Hematopoietic multipotent progenitor cell treated with erythropoietin and hydrocortisone succinate and interleukin-3 and kit ligand, for 8 days (in vitro differentiated cells): ENCODE results near the gene C20orf144.
A peak's percentile ranks its signal among the peaks of the same experiment; 100 is the strongest.
"Not testable (repeated sequence)": the region's sequence is repeated elsewhere in the genome, so short reads cannot be mapped to it uniquely, and the experiment has no call there.

Source experiments
- DNase-seq: peaks from one replicate; pipeline ENCODE4 v3.0.0-alpha.2; 2015

The C20orf144 gene

DNA sequence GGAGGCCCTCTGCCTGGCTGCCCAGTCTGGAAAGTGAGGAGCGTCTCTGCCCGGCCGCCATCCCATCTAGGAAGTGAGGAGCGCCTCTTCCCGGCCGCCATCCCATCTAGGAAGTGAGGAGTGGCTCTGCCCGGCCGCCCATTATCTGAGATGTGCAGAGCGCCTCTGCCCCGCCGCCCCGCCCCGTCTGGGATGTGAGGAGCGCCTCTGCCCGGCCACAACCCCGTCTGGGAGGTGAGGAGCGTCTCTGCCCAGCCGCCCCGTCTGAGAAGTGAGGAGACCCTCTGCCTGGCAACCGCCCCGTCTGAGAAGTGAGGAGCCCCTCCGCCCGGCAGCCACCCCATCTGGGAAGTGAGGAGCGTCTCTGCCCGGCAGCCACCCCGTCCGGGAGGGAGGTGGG, 36.8 kb downstream of the C20orf144 start:
- DNase-seq, result not testable (repeated sequence)

DNA sequence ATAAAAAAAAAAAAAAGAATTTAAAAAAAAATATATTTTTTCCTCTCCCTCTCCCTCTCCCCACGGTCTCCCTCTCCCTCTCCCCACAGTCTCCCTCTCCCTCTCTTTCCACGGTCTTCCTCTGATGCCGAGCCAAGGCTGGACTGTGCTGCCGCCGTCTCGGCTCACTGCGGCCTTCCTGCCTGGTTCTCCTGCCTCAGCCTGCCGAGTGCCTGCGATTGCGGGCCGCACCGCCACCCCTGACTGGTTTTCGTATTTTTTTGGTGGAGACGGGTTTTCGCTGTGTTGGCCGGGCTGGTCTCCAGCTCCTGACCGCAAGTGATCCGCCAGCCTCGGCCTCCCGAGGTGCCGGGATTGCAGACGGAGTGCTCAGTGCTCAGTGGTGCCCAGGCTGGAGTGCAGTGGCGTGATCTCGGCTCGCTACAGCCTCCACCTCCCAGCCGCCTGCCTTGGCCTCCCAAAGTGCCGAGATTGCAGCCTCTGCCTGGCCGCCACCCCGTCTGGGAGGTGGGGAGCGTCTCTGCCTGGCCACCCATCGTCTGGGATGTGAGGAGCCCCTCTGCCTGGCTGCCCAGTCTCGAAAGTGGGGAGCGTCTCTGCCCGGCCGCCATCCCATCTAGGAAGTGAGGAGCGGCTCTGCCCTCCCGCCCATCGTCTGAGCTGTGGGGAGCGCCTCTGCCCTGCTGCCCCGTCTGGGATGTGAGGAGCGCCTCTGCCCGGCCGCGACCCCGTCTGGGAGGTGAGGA, 38.7 kb downstream of the C20orf144 start:
- not testable (repeated sequence) for DNase-seq

DNA sequence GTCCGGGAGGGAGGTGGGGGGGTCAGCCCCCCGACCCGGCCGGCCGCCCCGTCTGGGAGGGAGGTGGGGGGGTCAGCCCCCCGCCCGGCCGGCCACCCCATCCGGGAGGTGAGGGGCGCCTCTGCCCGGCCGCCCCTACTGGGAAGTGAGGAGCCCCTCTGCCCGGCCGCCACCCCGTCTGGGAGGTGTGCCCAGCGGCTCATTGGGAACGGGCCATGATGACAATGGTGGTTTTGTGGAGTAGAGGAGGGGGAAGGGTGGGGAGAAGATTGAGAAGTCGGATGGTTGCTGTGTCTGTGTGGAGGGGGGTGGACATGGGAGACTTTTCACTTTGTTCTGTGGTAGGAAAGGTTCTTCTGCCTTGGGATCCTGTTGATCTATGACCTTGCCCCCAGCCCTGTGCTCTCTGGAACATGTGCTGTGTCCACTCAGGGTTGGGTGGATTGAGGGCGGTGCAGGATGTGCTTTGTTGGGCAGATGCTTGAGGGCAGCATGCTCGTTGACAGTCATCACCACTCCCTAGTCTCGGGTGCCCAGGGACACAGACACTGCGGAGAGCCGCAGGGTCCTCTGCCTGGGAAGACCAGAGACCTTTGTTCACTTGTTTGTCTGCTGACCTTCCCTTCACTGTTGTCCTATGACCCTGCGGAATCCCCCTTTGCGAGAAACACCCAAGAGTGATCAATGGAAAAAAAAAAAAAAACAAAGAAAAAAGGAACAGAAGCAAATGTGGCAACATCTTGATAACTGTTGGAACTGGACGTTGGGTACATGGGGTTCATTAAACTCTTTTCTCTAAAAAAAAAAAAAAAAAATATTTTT, 39.7 kb downstream of the C20orf144 start:
- no peak for DNase-seq

DNA sequence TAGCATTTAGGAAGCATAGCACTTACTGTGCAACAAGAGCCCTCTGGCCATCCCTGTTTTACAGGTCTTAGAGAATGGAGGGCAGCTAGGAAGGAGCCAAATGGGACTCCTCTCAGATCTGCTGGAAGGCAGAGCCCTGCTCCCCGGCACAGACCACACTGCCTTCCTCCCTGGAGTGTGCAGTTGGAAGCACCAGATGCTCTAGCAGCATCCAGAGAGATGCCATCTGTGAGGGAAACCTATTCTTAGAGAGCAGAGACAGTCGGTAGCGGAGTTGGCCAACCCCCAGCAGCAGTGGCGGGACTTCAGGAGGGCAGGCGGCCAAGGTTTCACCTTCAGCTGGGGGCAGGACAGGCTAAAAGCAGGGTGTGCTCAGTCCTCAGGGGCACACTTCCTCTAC, 40.7 kb downstream of the C20orf144 start:
- no peak for DNase-seq

DNA sequence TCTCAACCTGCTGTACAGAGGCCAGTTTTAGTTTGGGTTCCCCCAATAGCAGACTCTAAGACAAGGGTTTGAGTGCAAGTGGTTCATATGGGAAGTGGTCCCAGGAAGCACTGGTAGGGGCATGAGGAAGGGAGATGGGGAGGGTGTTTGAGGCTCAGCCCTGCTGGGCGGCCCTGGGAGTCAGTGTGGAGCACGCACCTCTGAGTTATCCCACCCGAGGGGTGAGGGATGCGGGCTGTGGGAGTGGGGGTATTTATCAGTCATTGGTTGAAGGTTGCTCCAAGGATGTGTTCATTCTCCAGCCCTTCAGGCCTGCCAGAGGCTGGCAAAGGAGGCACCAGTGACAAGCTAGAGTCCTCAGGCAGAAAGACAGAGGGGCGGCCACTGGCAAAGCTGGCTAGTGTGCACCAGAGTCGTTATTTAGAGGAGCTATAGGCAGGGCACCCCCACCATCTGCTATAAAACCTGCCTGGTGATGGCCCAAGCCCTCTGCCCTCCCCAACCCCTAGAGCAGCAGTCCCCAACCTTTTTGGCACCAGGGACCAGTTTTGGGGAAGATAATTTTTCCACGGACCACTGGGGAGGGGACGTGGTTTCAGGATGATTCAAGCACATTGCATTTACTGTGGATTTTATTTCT, 41.5 kb downstream of the C20orf144 start:
- DNase-seq, result no peak

DNA sequence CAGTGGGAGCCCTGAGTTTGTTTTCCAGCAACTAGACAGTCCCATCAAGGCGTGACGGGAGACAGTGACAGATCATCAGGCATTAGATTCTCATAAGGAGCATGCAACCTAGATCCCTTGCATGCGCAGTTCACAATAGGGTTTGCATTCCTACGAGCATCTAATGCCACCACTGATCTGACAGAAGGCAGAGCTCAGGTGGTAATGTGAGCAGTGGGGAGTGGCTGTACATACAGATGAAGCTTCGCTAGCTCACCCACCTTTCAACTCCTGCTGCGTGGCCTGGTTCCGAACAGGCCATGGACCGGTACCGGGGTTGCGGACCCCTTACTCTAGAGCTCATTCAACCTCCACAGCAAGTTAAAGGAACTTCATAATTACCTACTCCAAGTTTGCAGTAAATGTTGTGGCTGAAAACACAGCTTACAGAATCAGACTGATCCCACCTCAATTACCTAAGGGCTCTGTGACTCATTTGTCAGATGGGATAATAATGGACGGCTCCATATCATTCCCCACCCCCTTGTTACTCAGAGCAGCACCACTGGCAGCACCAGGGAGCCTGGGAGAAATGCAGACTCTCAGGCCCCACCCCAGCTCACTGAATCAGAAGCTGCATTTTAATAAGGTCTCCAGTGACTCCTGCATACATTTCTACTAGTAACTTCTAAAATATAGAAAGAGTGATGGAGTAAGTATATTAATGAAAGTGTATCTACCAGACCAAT, 42.2 kb downstream of the C20orf144 start:
- no peak for DNase-seq

DNA sequence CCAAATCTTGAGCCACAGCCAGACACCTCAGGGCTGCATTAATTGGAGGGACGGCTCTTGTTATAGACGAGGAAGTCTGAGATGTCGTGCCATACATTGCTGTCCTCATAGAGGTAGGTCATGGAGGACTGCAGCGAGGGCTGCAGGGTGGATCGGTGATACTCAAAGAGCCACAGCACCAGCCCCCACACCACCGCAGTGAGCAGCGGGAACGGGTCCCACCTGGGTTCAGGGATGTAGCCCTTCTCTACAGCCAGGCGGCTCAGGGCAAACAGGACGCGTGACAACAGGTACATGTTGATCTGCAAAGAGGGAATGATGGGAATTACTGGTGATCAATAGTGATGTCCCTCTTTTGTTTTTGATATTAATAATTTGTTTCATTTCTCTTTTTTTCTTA, 45.5 kb downstream of the C20orf144 start:
- no peak for DNase-seq

DNA sequence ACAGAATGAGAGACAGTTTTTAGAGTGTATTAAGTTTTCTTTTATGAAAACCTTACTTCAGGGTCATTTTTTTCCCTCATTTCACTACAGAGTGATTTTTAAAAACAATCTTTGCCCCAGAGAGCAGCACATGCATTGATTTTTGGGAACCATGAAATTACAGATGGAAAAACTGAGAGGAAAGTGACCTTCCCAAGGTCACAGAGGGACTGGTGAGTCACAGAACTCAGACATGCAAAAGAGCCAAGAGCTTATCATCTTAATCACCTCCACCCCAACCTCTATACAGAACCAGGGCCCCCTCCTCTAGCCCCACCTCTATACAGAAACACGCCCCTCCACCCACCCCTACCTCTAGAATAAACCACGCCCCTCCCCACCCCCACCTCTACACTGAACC, 47.3 kb downstream of the C20orf144 start:
- DNase-seq, result peak; percentile 49

DNA sequence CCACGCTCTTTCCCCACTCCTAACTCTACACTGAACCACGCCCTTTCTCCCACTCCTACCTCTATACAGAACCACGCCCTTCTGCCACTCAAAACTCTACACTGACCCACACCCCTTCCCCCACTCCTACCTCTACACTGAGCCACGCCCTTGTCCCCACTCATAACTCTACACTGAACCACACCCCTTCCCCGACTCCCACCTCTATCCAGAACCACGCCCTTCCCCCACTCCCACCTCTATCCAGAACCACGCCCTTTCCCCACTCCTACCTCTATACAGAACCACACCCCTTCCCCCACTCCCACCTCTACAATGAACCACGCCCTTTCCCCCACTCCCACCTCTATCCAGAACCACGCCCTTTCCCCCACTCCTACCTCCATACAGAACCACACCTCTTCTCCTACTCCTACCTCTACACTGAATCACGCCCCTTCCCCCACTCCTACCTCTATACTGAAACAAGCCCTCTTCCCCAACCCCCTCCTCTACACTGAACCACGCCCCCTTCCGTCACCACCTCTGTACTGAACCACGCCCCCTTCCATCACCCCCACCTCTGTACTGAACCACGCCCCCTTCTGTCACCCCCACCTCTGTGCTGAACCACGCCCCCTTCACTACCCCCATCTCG, 47.9 kb downstream of the C20orf144 start:
- peak; percentile 35 for DNase-seq

DNA sequence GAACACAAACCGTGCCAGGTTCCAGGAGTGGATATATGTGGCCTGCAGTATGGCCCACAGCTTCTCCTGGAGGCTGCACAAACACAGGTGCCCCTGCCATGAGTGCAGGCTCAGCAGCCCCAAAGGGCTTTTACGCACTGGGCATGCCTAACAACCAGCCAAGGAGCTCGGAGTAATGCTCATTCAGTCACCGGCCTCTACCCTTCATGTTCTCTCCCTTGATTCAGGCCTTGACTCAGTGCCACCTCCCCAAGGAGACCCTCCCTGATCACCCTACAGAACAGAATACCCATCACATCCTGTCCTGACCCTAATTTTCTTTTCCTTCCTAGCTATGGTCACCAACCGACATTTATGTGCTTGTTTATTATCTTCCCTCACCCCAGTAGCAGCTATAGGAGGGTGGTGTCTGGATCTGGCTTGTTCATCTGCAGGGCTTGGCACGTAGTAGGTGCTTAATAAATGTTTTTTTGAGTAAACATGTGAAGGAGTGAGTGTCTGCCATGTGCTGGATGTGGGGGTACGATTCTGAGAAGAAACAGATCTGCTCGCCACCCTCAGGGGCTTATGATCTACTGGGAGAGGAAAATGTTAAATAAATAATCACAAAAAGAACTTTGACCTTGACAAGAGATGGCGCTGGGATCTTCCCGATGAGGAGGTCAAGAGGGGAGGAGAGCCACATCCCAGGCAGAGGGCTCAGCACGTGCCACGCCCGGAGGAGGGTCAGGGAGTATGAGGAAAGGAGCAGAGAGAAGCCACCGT, 48.7 kb downstream of the C20orf144 start:
- no peak for DNase-seq

DNA sequence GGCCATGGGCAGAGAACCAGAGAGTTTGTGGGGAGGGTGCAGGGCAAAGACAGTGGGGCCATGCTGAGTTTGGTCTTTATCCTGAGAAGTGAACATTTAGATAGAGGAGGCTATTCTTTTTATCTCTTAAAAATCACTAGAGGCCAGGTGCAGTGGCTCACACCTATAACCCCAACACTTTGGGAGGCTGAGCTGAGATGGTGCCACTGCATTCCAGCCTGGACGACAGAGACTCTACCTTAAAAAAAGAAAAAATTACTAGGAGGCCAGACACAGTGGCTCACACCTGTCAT, 49.3 kb downstream of the C20orf144 start:
- no peak for DNase-seq
